Keratinocyte (primary cell): ENCODE measurements around the gene OR7G2. TPM values are rescaled to one million over a fixed set of nuclear protein-coding genes. Genes with fewer than 3 reads are reported as not detected.

Experiments used
- DNase-seq: peaks from one replicate; pipeline ENCODE4 v3.0.0-alpha.2; 2011; ENCODE audit warnings: low read depth, missing footprints, low spot score
- FAIRE-seq: peaks from 2 replicates; lab custom pipeline; 2011; peaks lifted over from hg19 to GRCh38; lab: Jason Lieb, UNC
- H2AFZ ChIP-seq: 2 replicates; pipeline ENCODE4 v1.6.0; 2012; ENCODE audit warnings: low read length, control low read depth, inconsistent platforms; ENCODE audit not compliant: control insufficient read depth
- H3K27ac ChIP-seq: 2 replicates; pipeline ENCODE4 v1.5.1; 2011; ENCODE audit warnings: low read length; ENCODE audit not compliant: control insufficient read depth, insufficient read depth
- H3K27me3 ChIP-seq: 3 replicates; pipeline ENCODE4 v1.6.0; 2011; ENCODE audit warnings: low read length; ENCODE audit not compliant: control insufficient read depth, insufficient read depth; ENCODE audit errors: extremely low read depth
- H3K36me3 ChIP-seq, 2 experiments: 2 replicates in 1 of 2; 3 replicates in 1 of 2; pipeline ENCODE4 v1.5.1; 2011; ENCODE audit warnings: low read length in 2 of 2, mild to moderate bottlenecking in 1 of 2; ENCODE audit not compliant: control insufficient read depth in 2 of 2, insufficient read depth in 2 of 2; ENCODE audit errors: extremely low read depth in 1 of 2
- H3K4me1 ChIP-seq: 3 replicates; pipeline ENCODE4 v1.5.1; 2011; ENCODE audit warnings: low read length; ENCODE audit not compliant: control insufficient read depth, insufficient read depth; ENCODE audit errors: extremely low read depth
- H3K4me2 ChIP-seq: 3 replicates; pipeline ENCODE4 v1.6.0; 2011; ENCODE audit warnings: low read depth, low read length; ENCODE audit not compliant: control insufficient read depth, insufficient read depth; ENCODE audit errors: extremely low read depth
- H3K4me3 ChIP-seq, 3 experiments: fragments of 200-600 bp in 1 of 3; sonication (generic) in 1 of 3; 2 replicates in 2 of 3; 3 replicates in 1 of 3; pipeline ENCODE4 v1.5.1; 2011 to 2016; ENCODE audit warnings: low read length in 3 of 3, mild to moderate bottlenecking in 3 of 3, control low read depth in 2 of 3, inconsistent platforms in 1 of 3, low read depth in 1 of 3, mixed read lengths in 1 of 3, mixed run types in 1 of 3, moderate library complexity in 1 of 3; ENCODE audit not compliant: control insufficient read depth in 2 of 3, insufficient read depth in 2 of 3; ENCODE audit errors: extremely low read depth in 1 of 3
- H3K79me2 ChIP-seq: 2 replicates; pipeline ENCODE4 v1.6.0; 2012; ENCODE audit warnings: low read length; ENCODE audit not compliant: control insufficient read depth, insufficient read depth
- H3K9ac ChIP-seq: 3 replicates; pipeline ENCODE4 v1.6.0; 2011; ENCODE audit warnings: low read length; ENCODE audit not compliant: control insufficient read depth, insufficient read depth; ENCODE audit errors: extremely low read depth
- H3K9me1 ChIP-seq: 3 replicates; pipeline ENCODE4 v1.6.0; 2011; ENCODE audit warnings: low read length; ENCODE audit not compliant: control insufficient read depth, insufficient read depth; ENCODE audit errors: extremely low read depth
- H3K9me3 ChIP-seq: 2 replicates; pipeline ENCODE4 v1.5.1; 2012; ENCODE audit warnings: low read depth, low read length; ENCODE audit not compliant: control insufficient read depth
- H4K20me1 ChIP-seq: 3 replicates; pipeline ENCODE4 v1.6.0; 2011; ENCODE audit warnings: low read length; ENCODE audit not compliant: control insufficient read depth, insufficient read depth; ENCODE audit errors: extremely low read depth
- CTCF ChIP-seq, 3 experiments: IDR thresholded peaks in 1 of 3; conservative IDR thresholded peaks in 1 of 3; optimal IDR thresholded peaks in 1 of 3; 2 replicates in 2 of 3; 3 replicates in 1 of 3; pipeline versions ENCODE3 to v1.5.1; 2011; ENCODE audit warnings: low read length in 3 of 3, mild to moderate bottlenecking in 3 of 3, moderate library complexity in 2 of 3, control low read depth in 1 of 3, inconsistent platforms in 1 of 3; ENCODE audit not compliant: insufficient read depth in 2 of 3; ENCODE audit errors: extremely low read depth in 1 of 3
- EZH2 ChIP-seq: IDR thresholded peaks from one replicate; pipeline ENCODE4 v1.6.1; 2012; ENCODE audit warnings: inconsistent platforms, mild to moderate bottlenecking, low read length, moderate library complexity
- dilution Hi-C: fragments of 300-500 bp; cut with MboI; formaldehyde crosslinking; loops from one replicate; pipeline ENCODE4 v1.7.0; 2020; ENCODE audit warnings: low sequenced_read_pairs; ENCODE audit not compliant: extremely low pct_ligation_motif_present
- polyA plus RNA-seq, 5 experiments: library from polyadenylated mRNA; depleted of rRNA in 3 of 5; stranded (reverse) in 3 of 5; stranded (forward) in 1 of 5; unstranded in 1 of 5; fragments of >200 nt; gene quantifications; 1 replicate in 1 of 5; 2 replicates in 3 of 5; 3 replicates in 1 of 5; pipeline versions ENCODE4 v1.2.1 to v1.2.3, GENCODE V29; 2011 to 2012; ENCODE audit warnings: missing spikeins in 2 of 5, low read depth in 1 of 5, low replicate concordance in 1 of 5

The OR7G2 gene
- polyA plus RNA-seq, 1 donor (not counting 4 experiments of a cell fraction or from before 2014, with no cell fraction given) = not detected

- no peak overlapping the region for H3K27ac ChIP-seq
- peaks cover 10% of the 10 kb centered on the region for H3K9me3 ChIP-seq
- no peak for FAIRE-seq
Observed at GRCh38 chr19:9144920-9145319, 37.6 kb upstream of the OR7G2 start.

GRCh38 chr19:9140159-9140874, 33.0 kb upstream of the OR7G2 start, which contains the start of gene ZNF317:
ZNF317 (plus strand) TSS chr19:9140397; CDS start chr19:9156017, 15,620 bp downstream.
- Histone ChIP-seq H4K20me1 (no peaks in the 10 kb centered on the region), H3K9me1 (no peaks in the 10 kb centered on the region), H3K9me3 (peaks cover 6% of the 10 kb centered on the region), H3K9ac (peak within 1 kb of the TSS; percentile 94), H2AFZ (peak within 1 kb of the TSS; percentile 100), H3K4me3 (peak within 1 kb of the TSS; percentile 78 to 87 (median 82)), H3K4me2 (peak within 1 kb of the TSS; percentile 99), H3K36me3 (peaks cover 0 to 8% of the 10 kb centered on the region in 2 experiments), H3K27me3 (no peaks in the 10 kb centered on the region), H3K4me1 (peaks cover 5% of the 10 kb centered on the region), H3K79me2 (peaks cover 52% of the 10 kb centered on the region), H3K27ac (peak within 1 kb of the TSS; percentile 86)
- FAIRE-seq (no peak), DNase-seq (no peak)
- dilution Hi-C loops = no loop called here
- TF ChIP-seq EZH2 (no peak), CTCF (optimal IDR thresholded peaks at IDR 0.05 in 1 of 3, IDR thresholded peaks at IDR 0.05 in 1 of 3, conservative IDR thresholded peaks at IDR 0.05 in 1 of 3; ENCODE audit: extremely low read depth in 1 of 3, insufficient read depth in 2 of 3, low read length in 3 of 3) (no peak)

More at GRCh38 chr19:9144920-9145319, 37.6 kb upstream of the OR7G2 start:
- dilution Hi-C loops = no loop called here
- Histone ChIP-seq H4K20me1 (no peaks in the 10 kb centered on the region), H3K36me3 (peaks cover 3 to 19% of the 10 kb centered on the region in 2 experiments), H3K9me1 (no peaks in the 10 kb centered on the region), H3K4me2 (no peak overlapping the region), H2AFZ (no peak overlapping the region), H3K9ac (no peak overlapping the region), H3K4me3 (no peak overlapping the region), H3K4me1 (peaks cover under 1% of the 10 kb centered on the region), H3K79me2 (peaks cover 96% of the 10 kb centered on the region), H3K27me3 (no peaks in the 10 kb centered on the region)
- no peak for DNase-seq
- TF ChIP-seq EZH2 (no peak), CTCF (optimal IDR thresholded peaks at IDR 0.05 in 1 of 3, IDR thresholded peaks at IDR 0.05 in 1 of 3, conservative IDR thresholded peaks at IDR 0.05 in 1 of 3; ENCODE audit: extremely low read depth in 1 of 3, insufficient read depth in 2 of 3, low read length in 3 of 3) (no peak)
